ENCODE results near the gene HSPA6.
"Not testable (repeated sequence)": the region's sequence is repeated elsewhere in the genome, so short reads cannot be mapped to it uniquely, and the experiment has no call there.

The HSPA6 gene

GRCh38 chr1:161523817-161524741, at the start of gene HSPA6:
Gene HSPA6, plus strand, starts transcription at chr1:161524540. Its CDS starts 119 bp downstream, at chr1:161524659.
- H3K27ac ChIP-seq, result peak within 1 kb of the TSS; percentile 53

GRCh38 chr1:161477711-161478110, 46.6 kb upstream of the HSPA6 start:
- H3K27ac ChIP-seq, result not testable (repeated sequence)

- TF ChIP-seq CTCF (conservative IDR thresholded peaks at IDR 0.05), result no peak
- no peak overlapping the region for H3K27ac ChIP-seq
These were observed 45.4 kb upstream of the HSPA6 start for GRCh38 chr1:161478985-161479384.

GRCh38 chr1:161480381-161481035, 43.8 kb upstream of the HSPA6 start:
- TF ChIP-seq CTCF (conservative IDR thresholded peaks at IDR 0.05), result no peak
- H3K27ac ChIP-seq, result no peak overlapping the region

- H3K27ac ChIP-seq, result no peak overlapping the region
- TF ChIP-seq CTCF (conservative IDR thresholded peaks at IDR 0.05), result no peak
These were observed 42.5 kb upstream of the HSPA6 start for GRCh38 chr1:161481624-161482392.

GRCh38 chr1:161482610-161483009, 41.7 kb upstream of the HSPA6 start:
- TF ChIP-seq CTCF (conservative IDR thresholded peaks at IDR 0.05), result no peak
- no peak overlapping the region for H3K27ac ChIP-seq

- H3K27ac ChIP-seq, result no peak overlapping the region
- no peak for TF ChIP-seq CTCF (conservative IDR thresholded peaks at IDR 0.05)
These were observed 41.0 kb upstream of the HSPA6 start for GRCh38 chr1:161483361-161483760.

GRCh38 chr1:161484613-161485012, 39.7 kb upstream of the HSPA6 start:
- no peak overlapping the region for H3K27ac ChIP-seq
- peak; percentile 35; the same call in 1 of the 2 replicates for TF ChIP-seq CTCF (conservative IDR thresholded peaks at IDR 0.05)

All from VCaP (cell line).